GM12892 (cell line): ENCODE results near the gene RPAP3.

Experiments used
- POLR2A ChIP-seq: IDR thresholded peaks from 2 replicates; pipeline ENCODE4 v1.6.1; 2011; ENCODE audit warnings: low read depth, low read length, control low read depth
- POLR2AphosphoS5 ChIP-seq: IDR thresholded peaks from 2 replicates; pipeline ENCODE4 v1.6.1; 2011; ENCODE audit warnings: low read depth, low read length, control low read depth
- TAF1 ChIP-seq: IDR thresholded peaks from 2 replicates; pipeline ENCODE4 v1.6.1; 2011; ENCODE audit warnings: low read depth, mild to moderate bottlenecking, control low read depth, low read length, borderline replicate concordance

GRCh38 chr12:47705566-47706425 is at the start of gene RPAP3:
- peak; percentile 87 for TF ChIP-seq POLR2A
- peak; percentile 88 for TF ChIP-seq POLR2AphosphoS5
- peak; percentile 53; the same call in 1 of the 2 replicates for TF ChIP-seq TAF1
